Measurements from ENCODE around the gene PGM2L1.

- TF ChIP-seq POLR2A (IDR thresholded peaks at IDR 0.05) (no peak), CTCF (IDR thresholded peaks at IDR 0.05) (peak in 1 of 3 donors; percentile 26)
These were observed 76.6 kb downstream of the PGM2L1 start for GRCh38 chr11:74321487-74322188.
